Tibial artery (tissue), 4 donors: Measurements from ENCODE around the gene ZCCHC17.

ENCODE experiments used
- DNase-seq, 2 donors: peaks; one replicate each; pipeline ENCODE4 v3.0.0-alpha.2; 2019
- H3K27ac ChIP-seq, 2 donors: fragments of 200-600 bp; sonication (generic) in 1 of 2; 1 replicate in 1 of 2; 2 replicates in 1 of 2; pipeline ENCODE4 v1.5.1; 2018 to 2019; ENCODE audit warnings: mild to moderate bottlenecking in 1 of 2
- H3K27me3 ChIP-seq, 2 donors: fragments of 200-600 bp; sonication (generic) in 1 of 2; one replicate each; pipeline versions ENCODE4 v1.5.1 to v1.6.0; 2016 to 2019
- H3K36me3 ChIP-seq, 3 donors: fragments of 200-600 bp; sonication (generic) in 2 of 3; one replicate each; pipeline ENCODE4 v1.5.1; 2016 to 2019; ENCODE audit warnings: mild to moderate bottlenecking in 2 of 3
- H3K4me1 ChIP-seq, 4 donors: fragments of 200-600 bp; sonication (generic) in 2 of 4; 1 replicate in 3 of 4; 2 replicates in 1 of 4; pipeline ENCODE4 v1.5.1; 2016 to 2019
- H3K4me3 ChIP-seq, 2 donors: fragments of 200-600 bp; sonication (generic) in 1 of 2; 1 replicate in 1 of 2; 2 replicates in 1 of 2; pipeline ENCODE4 v1.5.1; 2018 to 2019; ENCODE audit warnings: mild to moderate bottlenecking in 2 of 2
- H3K9me3 ChIP-seq, 3 donors: fragments of 200-600 bp; sonication (generic) in 1 of 3; one replicate each; pipeline ENCODE4 v1.5.1; 2016 to 2019
- CTCF ChIP-seq, 2 experiments: fragments of 200-600 bp in 1 of 2; fragments of 450-650 bp in 1 of 2; IDR thresholded peaks; one replicate each; pipeline ENCODE4 v1.5.1; 2017 to 2019; ENCODE audit warnings: antibody characterized with exemption in 2 of 2, mild to moderate bottlenecking in 1 of 2, moderate library complexity in 1 of 2
- intact Hi-C: fragments of 100-400 bp; cut with DNase I; formaldehyde crosslinking; loops from one replicate; pipeline ENCODE4 v1.15.0; 2023; ENCODE audit warnings: low total_unique reads

Gene ZCCHC17

GRCh38 chr1:31396633-31397351, 100.0 kb downstream of the ZCCHC17 start:
- H3K4me1 ChIP-seq, result peaks cover 0 to 10% (median 4%) of the 10 kb centered on the region in 4 donors
- DNase-seq, result no peak
- H3K4me3 ChIP-seq, result no peak overlapping the region
- no peaks in the 10 kb centered on the region for H3K27me3 ChIP-seq
- no peak overlapping the region for H3K27ac ChIP-seq
- TF ChIP-seq CTCF (IDR thresholded peaks at IDR 0.05), result no peak
- H3K36me3 ChIP-seq, result no peaks in the 10 kb centered on the region
- intact Hi-C loops, result no loop called here
- H3K9me3 ChIP-seq, result no peaks in the 10 kb centered on the region

- H3K4me1 ChIP-seq, result peaks cover 0 to 10% (median 4%) of the 10 kb centered on the region in 4 donors
- no peaks in the 10 kb centered on the region for H3K9me3 ChIP-seq
- H3K4me3 ChIP-seq, result no peak overlapping the region
- H3K27me3 ChIP-seq, result peaks cover 0 to 2% of the 10 kb centered on the region in 2 donors
- TF ChIP-seq CTCF (IDR thresholded peaks at IDR 0.05), result no peak
- H3K27ac ChIP-seq, result no peak overlapping the region
- intact Hi-C loops, result no loop called here
- no peak for DNase-seq
- H3K36me3 ChIP-seq, result no peaks in the 10 kb centered on the region
Observed at GRCh38 chr1:31397360-31398095, 100.7 kb downstream of the ZCCHC17 start.

GRCh38 chr1:31398246-31398645, 101.4 kb downstream of the ZCCHC17 start:
- Histone ChIP-seq H3K4me3 (no peak overlapping the region), H3K9me3 (no peaks in the 10 kb centered on the region), H3K36me3 (no peaks in the 10 kb centered on the region), H3K4me1 (peaks cover 0 to 10% (median 4%) of the 10 kb centered on the region in 4 donors), H3K27ac (no peak overlapping the region), H3K27me3 (peaks cover 0 to 5% of the 10 kb centered on the region in 2 donors)
- DNase-seq, result no peak
- intact Hi-C loops, result no loop called here
- TF ChIP-seq CTCF (IDR thresholded peaks at IDR 0.05), result no peak

GRCh38 chr1:31399976-31400375, 103.1 kb downstream of the ZCCHC17 start:
- Histone ChIP-seq H3K27ac (no peak overlapping the region), H3K9me3 (no peaks in the 10 kb centered on the region), H3K27me3 (peaks cover 0 to 5% of the 10 kb centered on the region in 2 donors), H3K4me1 (peaks cover 0 to 2% (median 0%) of the 10 kb centered on the region in 4 donors), H3K36me3 (no peaks in the 10 kb centered on the region), H3K4me3 (no peak overlapping the region)
- DNase-seq, result no peak
- no peak for TF ChIP-seq CTCF (IDR thresholded peaks at IDR 0.05)
- intact Hi-C loops, result no loop called here

- H3K9me3 ChIP-seq, result no peaks in the 10 kb centered on the region
- intact Hi-C loops, result no loop called here
- no peak overlapping the region for H3K27ac ChIP-seq
- peaks cover 0 to 5% of the 10 kb centered on the region in 2 donors for H3K27me3 ChIP-seq
- no peak for TF ChIP-seq CTCF (IDR thresholded peaks at IDR 0.05)
- DNase-seq, result no peak
- H3K36me3 ChIP-seq, result no peaks in the 10 kb centered on the region
- peaks cover 0 to 1% (median 0%) of the 10 kb centered on the region in 4 donors for H3K4me1 ChIP-seq
- no peak overlapping the region for H3K4me3 ChIP-seq
Observed at GRCh38 chr1:31400393-31400792, 103.6 kb downstream of the ZCCHC17 start.
